ENCODE data around the gene SLC66A1.

Gene SLC66A1

GRCh38 chr1:19350566-19350965 lies 38.4 kb downstream of the SLC66A1 start:
- TF ChIP-seq, protein P1, sequence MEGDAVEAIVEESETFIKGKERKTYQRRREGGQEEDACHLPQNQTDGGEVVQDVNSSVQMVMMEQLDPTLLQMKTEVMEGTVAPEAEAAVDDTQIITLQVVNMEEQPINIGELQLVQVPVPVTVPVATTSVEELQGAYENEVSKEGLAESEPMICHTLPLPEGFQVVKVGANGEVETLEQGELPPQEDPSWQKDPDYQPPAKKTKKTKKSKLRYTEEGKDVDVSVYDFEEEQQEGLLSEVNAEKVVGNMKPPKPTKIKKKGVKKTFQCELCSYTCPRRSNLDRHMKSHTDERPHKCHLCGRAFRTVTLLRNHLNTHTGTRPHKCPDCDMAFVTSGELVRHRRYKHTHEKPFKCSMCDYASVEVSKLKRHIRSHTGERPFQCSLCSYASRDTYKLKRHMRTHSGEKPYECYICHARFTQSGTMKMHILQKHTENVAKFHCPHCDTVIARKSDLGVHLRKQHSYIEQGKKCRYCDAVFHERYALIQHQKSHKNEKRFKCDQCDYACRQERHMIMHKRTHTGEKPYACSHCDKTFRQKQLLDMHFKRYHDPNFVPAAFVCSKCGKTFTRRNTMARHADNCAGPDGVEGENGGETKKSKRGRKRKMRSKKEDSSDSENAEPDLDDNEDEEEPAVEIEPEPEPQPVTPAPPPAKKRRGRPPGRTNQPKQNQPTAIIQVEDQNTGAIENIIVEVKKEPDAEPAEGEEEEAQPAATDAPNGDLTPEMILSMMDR (conservative IDR thresholded peaks at IDR 0.05; ENCODE audit: low read length): no peak
- TF ChIP-seq EZH2phosphoT487 (IDR thresholded peaks at IDR 0.05; ENCODE audit: borderline replicate concordance): no peak
- Histone ChIP-seq H3K27me3 (ENCODE audit: insufficient read depth, low read length, poor library complexity, severe bottlenecking) (no peaks in the 10 kb centered on the region), H3K4me1 (ENCODE audit: insufficient read depth, low read length, poor library complexity, severe bottlenecking) (no peaks in the 10 kb centered on the region)

GRCh38 chr1:19351873-19352272 lies 39.7 kb downstream of the SLC66A1 start:
- TF ChIP-seq, protein P1 (conservative IDR thresholded peaks at IDR 0.05; ENCODE audit: low read length): no peak
- TF ChIP-seq EZH2phosphoT487 (IDR thresholded peaks at IDR 0.05; ENCODE audit: borderline replicate concordance): no peak
- Histone ChIP-seq H2AFZ (ENCODE audit: low read length) (no peak overlapping the region), H4K20me1 (ENCODE audit: insufficient read depth, low read length, poor library complexity, severe bottlenecking) (peaks cover 2% of the 10 kb centered on the region), H3K27me3 (ENCODE audit: insufficient read depth, low read length, poor library complexity, severe bottlenecking) (no peaks in the 10 kb centered on the region), H3K4me1 (ENCODE audit: insufficient read depth, low read length, poor library complexity, severe bottlenecking) (no peaks in the 10 kb centered on the region), H3K36me3 (ENCODE audit: insufficient read depth, low read length) (peaks cover 78% of the 10 kb centered on the region; the same call in 1 of the 2 replicates), H3K79me2 (ENCODE audit: insufficient read depth, low read length) (no peaks in the 10 kb centered on the region), H3F3A (ENCODE audit: low read depth) (no peaks in the 10 kb centered on the region), H3K4me2 (ENCODE audit: low read depth, low read length, poor library complexity, severe bottlenecking) (no peak overlapping the region), H3K9me3 (ENCODE audit: insufficient read depth, low read depth, low read length) (no peaks in the 10 kb centered on the region), H3K4me3 (ENCODE audit: low read length, poor library complexity, severe bottlenecking) (no peak overlapping the region), H3K9ac (ENCODE audit: low read depth, low read length, poor library complexity, severe bottlenecking) (no peak overlapping the region), H3K9me2 (replicated peaks; ENCODE audit: low read depth, low read length) (no peaks in the 10 kb centered on the region)

More at GRCh38 chr1:19350566-19350965, 38.4 kb downstream of the SLC66A1 start:
- Histone ChIP-seq H4K20me1 (ENCODE audit: insufficient read depth, low read length, poor library complexity, severe bottlenecking) (peaks cover 2% of the 10 kb centered on the region), H3K79me2 (ENCODE audit: insufficient read depth, low read length) (no peaks in the 10 kb centered on the region), H3K4me3 (ENCODE audit: low read length, poor library complexity, severe bottlenecking) (no peak overlapping the region), H3K4me2 (ENCODE audit: low read depth, low read length, poor library complexity, severe bottlenecking) (no peak overlapping the region), H2AFZ (ENCODE audit: low read length) (no peak overlapping the region), H3K36me3 (ENCODE audit: insufficient read depth, low read length) (peaks cover 66% of the 10 kb centered on the region; the same call in 1 of the 2 replicates), H3K9me3 (ENCODE audit: insufficient read depth, low read depth, low read length) (no peaks in the 10 kb centered on the region), H3F3A (ENCODE audit: low read depth) (no peaks in the 10 kb centered on the region), H3K9me2 (replicated peaks; ENCODE audit: low read depth, low read length) (no peaks in the 10 kb centered on the region), H3K9ac (ENCODE audit: low read depth, low read length, poor library complexity, severe bottlenecking) (no peak overlapping the region)

- Histone ChIP-seq H4K20me1 (ENCODE audit: insufficient read depth, low read length, poor library complexity, severe bottlenecking) (peaks cover 2% of the 10 kb centered on the region), H3K27me3 (ENCODE audit: insufficient read depth, low read length, poor library complexity, severe bottlenecking) (no peaks in the 10 kb centered on the region), H3K36me3 (ENCODE audit: insufficient read depth, low read length) (peaks cover 82% of the 10 kb centered on the region; the same call in 1 of the 2 replicates), H3F3A (ENCODE audit: low read depth) (no peaks in the 10 kb centered on the region), H3K9me2 (replicated peaks; ENCODE audit: low read depth, low read length) (no peaks in the 10 kb centered on the region), H3K4me2 (ENCODE audit: low read depth, low read length, poor library complexity, severe bottlenecking) (no peak overlapping the region), H3K9me3 (ENCODE audit: insufficient read depth, low read depth, low read length) (no peaks in the 10 kb centered on the region), H3K79me2 (ENCODE audit: insufficient read depth, low read length) (no peaks in the 10 kb centered on the region), H3K9ac (ENCODE audit: low read depth, low read length, poor library complexity, severe bottlenecking) (no peak overlapping the region), H3K4me3 (ENCODE audit: low read length, poor library complexity, severe bottlenecking) (no peak overlapping the region), H3K4me1 (ENCODE audit: insufficient read depth, low read length, poor library complexity, severe bottlenecking) (no peaks in the 10 kb centered on the region), H2AFZ (ENCODE audit: low read length) (no peak overlapping the region)
- TF ChIP-seq, protein P1 (conservative IDR thresholded peaks at IDR 0.05; ENCODE audit: low read length): no peak
- no peak for TF ChIP-seq EZH2phosphoT487 (IDR thresholded peaks at IDR 0.05; ENCODE audit: borderline replicate concordance)
These were observed 40.7 kb downstream of the SLC66A1 start for GRCh38 chr1:19352839-19353238.

All from Loucy (cell line).